Mammary epithelial cell (primary cell): ENCODE measurements around the gene CENPO.

Experiments
- EZH2 ChIP-seq: IDR thresholded peaks from 2 replicates; pipeline ENCODE4 v1.6.1; 2012; ENCODE audit warnings: low read length, inconsistent platforms, borderline replicate concordance
- TF ChIP-seq, protein P1 (sequence below), 2 donors: IDR thresholded peaks in 1 of 2; conservative IDR thresholded peaks in 1 of 2; 2 replicates each; pipeline ENCODE4 v1.5.1; 2011 to 2012; ENCODE audit warnings: inconsistent platforms in 2 of 2, low read length in 2 of 2, mild to moderate bottlenecking in 2 of 2, control low read depth in 1 of 2, low read depth in 1 of 2; ENCODE audit not compliant: insufficient read depth in 1 of 2; ENCODE audit errors: extremely low read depth in 1 of 2

DNA sequence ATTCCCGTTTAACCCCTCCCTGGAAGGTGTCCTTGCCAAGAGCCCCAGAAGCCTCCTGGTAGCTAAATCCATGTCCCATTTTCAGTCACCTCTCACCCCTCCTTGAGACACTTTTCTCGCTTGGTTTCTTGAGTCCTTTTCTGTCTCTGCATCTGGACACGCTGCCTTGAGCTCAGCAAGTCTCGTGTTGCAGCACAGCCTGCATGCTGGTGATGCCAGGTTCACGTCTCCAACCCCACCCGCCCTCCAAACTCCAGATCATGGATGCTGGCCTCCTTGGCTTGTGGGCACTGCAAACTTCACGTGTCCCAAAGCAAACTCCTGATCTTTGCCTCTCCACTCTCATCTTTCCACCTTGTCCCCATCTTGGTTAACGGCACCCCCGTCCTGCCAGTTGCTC lies 39.3 kb downstream of the CENPO start:
- TF ChIP-seq, protein P1, sequence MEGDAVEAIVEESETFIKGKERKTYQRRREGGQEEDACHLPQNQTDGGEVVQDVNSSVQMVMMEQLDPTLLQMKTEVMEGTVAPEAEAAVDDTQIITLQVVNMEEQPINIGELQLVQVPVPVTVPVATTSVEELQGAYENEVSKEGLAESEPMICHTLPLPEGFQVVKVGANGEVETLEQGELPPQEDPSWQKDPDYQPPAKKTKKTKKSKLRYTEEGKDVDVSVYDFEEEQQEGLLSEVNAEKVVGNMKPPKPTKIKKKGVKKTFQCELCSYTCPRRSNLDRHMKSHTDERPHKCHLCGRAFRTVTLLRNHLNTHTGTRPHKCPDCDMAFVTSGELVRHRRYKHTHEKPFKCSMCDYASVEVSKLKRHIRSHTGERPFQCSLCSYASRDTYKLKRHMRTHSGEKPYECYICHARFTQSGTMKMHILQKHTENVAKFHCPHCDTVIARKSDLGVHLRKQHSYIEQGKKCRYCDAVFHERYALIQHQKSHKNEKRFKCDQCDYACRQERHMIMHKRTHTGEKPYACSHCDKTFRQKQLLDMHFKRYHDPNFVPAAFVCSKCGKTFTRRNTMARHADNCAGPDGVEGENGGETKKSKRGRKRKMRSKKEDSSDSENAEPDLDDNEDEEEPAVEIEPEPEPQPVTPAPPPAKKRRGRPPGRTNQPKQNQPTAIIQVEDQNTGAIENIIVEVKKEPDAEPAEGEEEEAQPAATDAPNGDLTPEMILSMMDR (conservative IDR thresholded peaks at IDR 0.05 in 1 of 2, IDR thresholded peaks at IDR 0.05 in 1 of 2; ENCODE audit: extremely low read depth in 1 of 2, insufficient read depth in 1 of 2, low read depth in 1 of 2, low read length in 2 of 2), result no peak
- TF ChIP-seq EZH2, result no peak
